ENCODE results near the gene SLC16A4.

Gene SLC16A4

DNA sequence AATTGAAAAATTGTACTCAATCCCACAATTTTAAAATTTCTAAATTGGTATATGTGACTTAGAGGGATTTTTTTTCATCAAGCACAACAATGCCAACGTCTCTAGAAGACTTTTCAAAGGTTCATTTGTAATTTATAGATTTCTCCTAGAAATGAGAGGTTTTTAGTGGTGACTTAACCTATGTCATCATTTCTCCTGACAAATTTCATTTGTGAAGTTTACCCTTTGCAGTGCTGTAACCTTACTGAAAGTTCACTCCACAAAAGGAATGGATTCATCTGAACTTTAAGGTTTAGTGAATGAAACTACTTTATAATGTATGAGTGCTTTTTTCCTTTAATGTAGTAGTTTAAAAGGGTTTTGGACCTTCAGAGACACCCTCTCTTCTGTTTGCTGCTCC lies 35.5 kb downstream of the SLC16A4 start:
- POLR2A ChIA-PET, result interaction anchor here (0.7 kb wide), 1 partner anchor 253 kb away, joined by 9 read pairs; no protein-coding TSS in a partner anchor
- DNase-seq (ENCODE audit: extremely low spot score), result no peak
- CTCF ChIA-PET, result interaction anchor here (1.9 kb wide), 1 partner anchor 17 kb away, joined by 5 read pairs; the partner anchor contains the start of gene RBM15
- TF ChIP-seq, protein P1, sequence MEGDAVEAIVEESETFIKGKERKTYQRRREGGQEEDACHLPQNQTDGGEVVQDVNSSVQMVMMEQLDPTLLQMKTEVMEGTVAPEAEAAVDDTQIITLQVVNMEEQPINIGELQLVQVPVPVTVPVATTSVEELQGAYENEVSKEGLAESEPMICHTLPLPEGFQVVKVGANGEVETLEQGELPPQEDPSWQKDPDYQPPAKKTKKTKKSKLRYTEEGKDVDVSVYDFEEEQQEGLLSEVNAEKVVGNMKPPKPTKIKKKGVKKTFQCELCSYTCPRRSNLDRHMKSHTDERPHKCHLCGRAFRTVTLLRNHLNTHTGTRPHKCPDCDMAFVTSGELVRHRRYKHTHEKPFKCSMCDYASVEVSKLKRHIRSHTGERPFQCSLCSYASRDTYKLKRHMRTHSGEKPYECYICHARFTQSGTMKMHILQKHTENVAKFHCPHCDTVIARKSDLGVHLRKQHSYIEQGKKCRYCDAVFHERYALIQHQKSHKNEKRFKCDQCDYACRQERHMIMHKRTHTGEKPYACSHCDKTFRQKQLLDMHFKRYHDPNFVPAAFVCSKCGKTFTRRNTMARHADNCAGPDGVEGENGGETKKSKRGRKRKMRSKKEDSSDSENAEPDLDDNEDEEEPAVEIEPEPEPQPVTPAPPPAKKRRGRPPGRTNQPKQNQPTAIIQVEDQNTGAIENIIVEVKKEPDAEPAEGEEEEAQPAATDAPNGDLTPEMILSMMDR (IDR thresholded peaks at IDR 0.05; ENCODE audit: control extremely low read depth, extremely low read depth, low read depth, missing control alignments), result no peak

DNA sequence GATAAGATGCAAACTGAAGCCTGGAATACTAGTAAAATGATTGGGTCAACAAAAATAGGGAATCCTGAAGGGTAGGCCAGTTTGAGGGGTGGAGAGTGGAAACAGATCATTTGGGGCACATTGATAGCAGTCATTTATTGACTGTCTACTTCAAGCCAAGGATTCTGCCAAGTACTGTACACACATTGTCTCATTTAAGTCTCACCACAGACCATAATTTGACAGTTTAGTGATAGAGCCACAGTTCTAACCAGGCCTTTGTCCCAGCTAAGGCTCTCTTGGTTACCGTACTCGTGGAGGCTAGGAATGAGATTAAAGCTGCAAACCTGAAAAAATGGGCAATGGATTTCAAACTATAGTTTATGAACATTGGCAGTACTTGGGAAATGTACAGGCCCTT lies 40.5 kb downstream of the SLC16A4 start:
- ChIA-PET POLR2A (interaction anchor here (2.8 kb wide), 1 partner anchor 11 kb away, joined by 9 read pairs; the partner anchor contains the start of gene RBM15), CTCF (interaction anchor here (1.2 kb wide), 1 partner anchor 110 kb away, joined by 3 read pairs; no protein-coding TSS in a partner anchor)
- TF ChIP-seq, protein P1 (IDR thresholded peaks at IDR 0.05; ENCODE audit: control extremely low read depth, extremely low read depth, low read depth, missing control alignments), result no peak
- no peak for DNase-seq (ENCODE audit: extremely low spot score)

DNA sequence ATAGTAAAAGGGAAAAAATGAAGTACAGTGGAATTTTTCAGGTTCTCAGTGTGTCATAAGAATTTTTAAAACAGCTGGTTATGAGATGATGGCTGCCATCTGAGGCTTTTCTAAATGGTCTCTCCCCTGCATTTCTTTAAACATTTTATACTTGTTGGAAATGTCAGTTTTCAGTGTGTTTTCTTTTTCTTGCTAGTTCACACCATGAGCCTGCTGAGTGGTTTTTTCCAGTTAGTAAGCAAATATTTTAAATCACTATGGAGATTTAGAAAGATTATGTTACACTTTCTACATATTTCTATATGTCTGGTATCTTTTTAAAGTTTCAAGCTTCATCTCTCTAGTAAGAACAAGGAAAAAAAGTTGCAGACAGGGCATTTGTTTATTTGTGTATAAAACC lies 42.1 kb downstream of the SLC16A4 start:
- no peak for DNase-seq (ENCODE audit: extremely low spot score)
- CTCF ChIA-PET, result interaction anchor here (0.9 to 4.3 kb wide), 7 partner anchors 9 to 141 kb away, joined by 3 to 43 read pairs (median 5); partner anchors contain the start of gene RBM15
- POLR2A ChIA-PET, result interaction anchor here (2.8 kb wide), 1 partner anchor 10 kb away, joined by 9 read pairs; the partner anchor contains the start of gene RBM15
- TF ChIP-seq, protein P1 (IDR thresholded peaks at IDR 0.05; ENCODE audit: control extremely low read depth, extremely low read depth, low read depth, missing control alignments), result no peak

DNA sequence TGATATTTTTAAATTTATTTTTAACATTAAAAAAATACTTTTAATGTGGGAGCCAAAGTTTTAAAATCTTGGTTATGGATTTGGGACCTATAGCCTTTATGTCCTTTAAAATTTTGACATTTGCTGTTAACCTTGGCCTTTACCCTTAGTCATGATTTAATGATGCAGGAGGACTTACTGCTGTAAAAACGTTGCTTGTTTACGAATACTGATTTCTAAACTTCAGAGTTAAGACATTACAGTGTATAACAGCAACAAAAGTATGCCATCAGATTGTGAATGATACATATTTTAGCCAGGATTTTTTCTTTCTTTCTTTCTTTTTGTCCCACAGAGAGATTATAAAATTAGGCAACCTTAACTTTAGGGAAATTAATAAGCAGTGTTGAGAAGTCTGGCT lies 42.8 kb downstream of the SLC16A4 start:
- CTCF ChIA-PET, result interaction anchor here (1.3 to 4.3 kb wide), 4 partner anchors 9 to 140 kb away, joined by 3 to 43 read pairs (median 6); partner anchors contain the start of gene RBM15
- POLR2A ChIA-PET, result no interaction called here
- TF ChIP-seq, protein P1 (IDR thresholded peaks at IDR 0.05; ENCODE audit: control extremely low read depth, extremely low read depth, low read depth, missing control alignments), result no peak

DNA sequence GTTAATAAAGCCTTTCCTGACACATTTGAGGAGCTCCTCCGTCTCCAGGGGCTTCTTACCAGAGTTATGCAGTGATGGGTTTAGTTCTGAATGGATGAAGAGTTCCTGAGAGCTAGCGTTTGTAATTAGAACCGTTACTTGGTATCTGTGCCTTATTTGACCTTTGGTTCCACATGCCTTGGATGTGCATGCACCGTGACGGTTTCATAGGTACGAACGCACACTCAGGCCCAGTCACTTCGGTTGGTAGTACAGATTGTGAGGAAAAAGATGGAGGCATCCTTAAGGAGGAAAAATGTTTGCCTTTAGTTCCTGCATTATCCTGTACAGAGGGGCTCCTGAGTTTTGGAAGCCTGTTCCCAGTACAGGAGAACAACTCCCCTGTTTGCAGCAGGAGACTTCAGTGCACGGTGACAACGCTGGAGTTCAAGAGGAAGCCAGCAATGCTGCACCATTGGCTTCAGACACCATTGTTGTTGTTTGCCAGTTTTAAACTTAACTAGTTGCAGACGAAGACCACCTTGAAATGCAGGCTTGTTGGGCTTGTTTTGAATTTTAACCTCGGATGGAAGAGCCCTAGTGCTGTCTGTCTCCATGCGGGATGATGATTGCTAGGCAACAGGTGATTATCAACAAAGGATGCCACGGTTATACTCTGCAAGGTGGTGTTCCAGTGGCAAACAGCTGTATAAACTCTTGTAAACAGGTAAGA lies 43.5 kb downstream of the SLC16A4 start:
- no peak for DNase-seq (ENCODE audit: extremely low spot score)
- ChIA-PET CTCF (interaction anchor here (1.0 to 4.3 kb wide), 3 partner anchors 8 to 61 kb away, joined by 3 to 43 read pairs (median 3); partner anchors contain the start of genes LAMTOR5 and RBM15), POLR2A (no interaction called here)
- TF ChIP-seq, protein P1 (IDR thresholded peaks at IDR 0.05; ENCODE audit: control extremely low read depth, extremely low read depth, low read depth, missing control alignments), result no peak

More for the DNA sequence above, 42.8 kb downstream of the SLC16A4 start:
- no peak for DNase-seq (ENCODE audit: extremely low spot score)

DNA sequence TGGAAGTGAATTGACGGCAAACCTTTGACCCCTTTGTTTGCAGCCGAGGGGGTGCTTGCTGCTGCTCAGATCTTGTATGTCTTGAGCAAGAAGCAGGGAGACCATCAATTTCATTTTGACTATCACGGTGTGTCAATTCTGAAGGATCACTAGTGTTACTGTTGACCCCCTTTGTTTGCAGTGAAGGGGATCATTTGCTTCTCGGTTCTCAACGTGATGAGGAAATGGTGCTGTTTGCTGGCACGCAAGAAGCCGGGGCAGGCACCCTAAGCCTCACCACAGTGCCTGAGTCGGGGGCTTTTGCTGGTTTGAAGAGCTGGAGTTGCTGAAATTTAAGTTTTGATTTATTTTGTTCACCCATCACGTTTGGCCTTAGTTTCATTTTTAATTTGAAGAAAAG lies 44.1 kb downstream of the SLC16A4 start:
- DNase-seq (ENCODE audit: extremely low spot score), result no peak
- POLR2A ChIA-PET, result no interaction called here
- CTCF ChIA-PET, result interaction anchor here (1.0 to 4.3 kb wide), 4 partner anchors 7 to 61 kb away, joined by 3 to 43 read pairs (median 4); partner anchors contain the start of genes LAMTOR5 and RBM15
- TF ChIP-seq, protein P1 (IDR thresholded peaks at IDR 0.05; ENCODE audit: control extremely low read depth, extremely low read depth, low read depth, missing control alignments), result no peak
